OCI-LY1 (cell line): ENCODE data around the gene JUN.
A peak's percentile ranks its signal among the peaks of the same experiment; 100 is the strongest.

Source experiments
- EZH2 ChIP-seq: fragments of 200-600 bp; sonication (generic), shearing (Covaris generic); IDR thresholded peaks from 2 replicates; pipeline ENCODE4 v1.8.0; 2017; ENCODE audit warnings: borderline replicate concordance, mixed run types, mild to moderate bottlenecking, antibody characterized with exemption, low read length, moderate library complexity, mixed read lengths
- TF ChIP-seq, protein P1 (sequence below): fragments of 200-600 bp; sonication (generic), shearing (Covaris generic); IDR thresholded peaks from 2 replicates; pipeline ENCODE4 v1.5.1; 2017; ENCODE audit warnings: mild to moderate bottlenecking, antibody characterized with exemption, low read length, moderate library complexity, mixed read lengths

DNA sequence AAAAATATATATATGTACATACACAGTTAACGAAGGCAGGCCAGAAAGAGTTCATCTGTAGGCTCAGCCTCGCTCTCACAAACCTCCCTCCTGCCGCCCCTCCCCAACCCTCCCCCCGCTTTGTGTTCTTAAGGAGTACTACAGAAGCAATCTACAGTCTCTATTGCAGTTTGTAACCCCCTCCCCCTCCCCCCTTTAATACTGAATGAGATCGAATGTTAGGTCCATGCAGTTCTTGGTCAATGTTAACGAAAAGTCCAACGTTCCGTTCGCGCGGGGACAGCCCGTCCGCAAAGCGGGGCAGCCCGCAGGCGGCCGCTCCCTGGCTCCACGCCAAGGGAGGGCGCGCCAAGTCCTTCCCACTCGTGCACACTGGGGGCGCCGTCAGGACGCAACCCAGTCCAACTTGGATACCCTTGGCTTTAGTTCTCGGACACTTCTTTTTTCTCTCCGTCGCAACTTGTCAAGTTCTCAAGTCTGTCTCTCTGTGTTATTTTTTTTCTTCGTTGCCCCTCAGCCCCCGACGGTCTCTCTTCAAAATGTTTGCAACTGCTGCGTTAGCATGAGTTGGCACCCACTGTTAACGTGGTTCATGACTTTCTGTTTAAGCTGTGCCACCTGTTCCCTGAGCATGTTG, 2.2 kb downstream of the JUN start:
- TF ChIP-seq EZH2 = no peak
- TF ChIP-seq, protein P1, sequence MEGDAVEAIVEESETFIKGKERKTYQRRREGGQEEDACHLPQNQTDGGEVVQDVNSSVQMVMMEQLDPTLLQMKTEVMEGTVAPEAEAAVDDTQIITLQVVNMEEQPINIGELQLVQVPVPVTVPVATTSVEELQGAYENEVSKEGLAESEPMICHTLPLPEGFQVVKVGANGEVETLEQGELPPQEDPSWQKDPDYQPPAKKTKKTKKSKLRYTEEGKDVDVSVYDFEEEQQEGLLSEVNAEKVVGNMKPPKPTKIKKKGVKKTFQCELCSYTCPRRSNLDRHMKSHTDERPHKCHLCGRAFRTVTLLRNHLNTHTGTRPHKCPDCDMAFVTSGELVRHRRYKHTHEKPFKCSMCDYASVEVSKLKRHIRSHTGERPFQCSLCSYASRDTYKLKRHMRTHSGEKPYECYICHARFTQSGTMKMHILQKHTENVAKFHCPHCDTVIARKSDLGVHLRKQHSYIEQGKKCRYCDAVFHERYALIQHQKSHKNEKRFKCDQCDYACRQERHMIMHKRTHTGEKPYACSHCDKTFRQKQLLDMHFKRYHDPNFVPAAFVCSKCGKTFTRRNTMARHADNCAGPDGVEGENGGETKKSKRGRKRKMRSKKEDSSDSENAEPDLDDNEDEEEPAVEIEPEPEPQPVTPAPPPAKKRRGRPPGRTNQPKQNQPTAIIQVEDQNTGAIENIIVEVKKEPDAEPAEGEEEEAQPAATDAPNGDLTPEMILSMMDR = peak; percentile 27; the same call in 1 of the 2 replicates
